Choroid plexus epithelial cell (primary cell): ENCODE measurements around the gene HDLBP.
A peak's percentile ranks its signal among the peaks of the same experiment; 100 is the strongest.

Experiments used
- DNase-seq: peaks from one replicate; pipeline ENCODE4 v3.0.0-alpha.2; 2010; ENCODE audit warnings: low read depth
- H3K4me3 ChIP-seq: 2 replicates; pipeline ENCODE4 v1.5.1; 2011; ENCODE audit warnings: low read depth, mild to moderate bottlenecking, control low read depth, low read length, moderate library complexity
- TF ChIP-seq, protein P1 (sequence below): conservative IDR thresholded peaks from 2 replicates; pipeline ENCODE4 v1.5.1; 2011; ENCODE audit warnings: low read depth, mild to moderate bottlenecking, control low read depth, inconsistent platforms, low read length, moderate library complexity

Gene HDLBP

DNA sequence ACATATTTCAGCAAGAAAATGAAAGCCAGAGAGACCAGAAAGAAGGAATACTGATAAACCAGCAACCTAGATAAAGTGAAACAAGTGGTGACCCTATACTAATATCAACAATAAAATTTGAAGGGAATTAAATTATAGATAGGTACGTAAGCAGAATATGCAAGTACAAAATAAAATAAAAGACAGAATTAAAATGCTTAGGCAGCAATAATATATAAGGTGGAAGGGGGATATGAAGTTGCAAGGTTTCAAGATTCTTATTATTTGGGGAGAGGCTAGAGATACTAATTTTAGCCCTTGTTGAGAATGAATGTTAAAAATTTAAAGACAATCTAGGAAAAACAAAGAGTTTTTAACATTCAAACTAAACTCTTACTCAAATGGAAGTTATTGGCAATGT, 39.6 kb downstream of the HDLBP start:
- TF ChIP-seq, protein P1, sequence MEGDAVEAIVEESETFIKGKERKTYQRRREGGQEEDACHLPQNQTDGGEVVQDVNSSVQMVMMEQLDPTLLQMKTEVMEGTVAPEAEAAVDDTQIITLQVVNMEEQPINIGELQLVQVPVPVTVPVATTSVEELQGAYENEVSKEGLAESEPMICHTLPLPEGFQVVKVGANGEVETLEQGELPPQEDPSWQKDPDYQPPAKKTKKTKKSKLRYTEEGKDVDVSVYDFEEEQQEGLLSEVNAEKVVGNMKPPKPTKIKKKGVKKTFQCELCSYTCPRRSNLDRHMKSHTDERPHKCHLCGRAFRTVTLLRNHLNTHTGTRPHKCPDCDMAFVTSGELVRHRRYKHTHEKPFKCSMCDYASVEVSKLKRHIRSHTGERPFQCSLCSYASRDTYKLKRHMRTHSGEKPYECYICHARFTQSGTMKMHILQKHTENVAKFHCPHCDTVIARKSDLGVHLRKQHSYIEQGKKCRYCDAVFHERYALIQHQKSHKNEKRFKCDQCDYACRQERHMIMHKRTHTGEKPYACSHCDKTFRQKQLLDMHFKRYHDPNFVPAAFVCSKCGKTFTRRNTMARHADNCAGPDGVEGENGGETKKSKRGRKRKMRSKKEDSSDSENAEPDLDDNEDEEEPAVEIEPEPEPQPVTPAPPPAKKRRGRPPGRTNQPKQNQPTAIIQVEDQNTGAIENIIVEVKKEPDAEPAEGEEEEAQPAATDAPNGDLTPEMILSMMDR, result no peak
- no peak overlapping the region for H3K4me3 ChIP-seq
- DNase-seq, result no peak

DNA sequence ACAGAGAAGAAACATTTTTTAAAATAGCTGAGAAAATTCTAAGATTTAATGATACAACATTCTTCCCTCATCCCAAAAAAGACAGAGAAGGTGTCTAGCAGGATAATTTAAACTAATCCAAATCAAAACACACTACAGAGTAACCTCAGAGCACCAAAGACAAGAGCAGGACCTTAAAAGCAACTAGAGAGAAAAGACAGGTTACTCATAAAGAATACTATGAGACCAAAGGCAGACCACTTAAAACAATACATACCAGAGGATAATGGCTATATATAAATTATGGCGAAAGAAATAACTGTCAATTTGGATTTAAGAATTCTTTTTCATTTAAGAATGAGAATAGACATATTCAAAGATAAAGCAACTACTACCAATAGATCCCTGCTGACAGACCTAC, 40.0 kb downstream of the HDLBP start:
- no peak overlapping the region for H3K4me3 ChIP-seq
- TF ChIP-seq, protein P1, result no peak
- no peak for DNase-seq

DNA sequence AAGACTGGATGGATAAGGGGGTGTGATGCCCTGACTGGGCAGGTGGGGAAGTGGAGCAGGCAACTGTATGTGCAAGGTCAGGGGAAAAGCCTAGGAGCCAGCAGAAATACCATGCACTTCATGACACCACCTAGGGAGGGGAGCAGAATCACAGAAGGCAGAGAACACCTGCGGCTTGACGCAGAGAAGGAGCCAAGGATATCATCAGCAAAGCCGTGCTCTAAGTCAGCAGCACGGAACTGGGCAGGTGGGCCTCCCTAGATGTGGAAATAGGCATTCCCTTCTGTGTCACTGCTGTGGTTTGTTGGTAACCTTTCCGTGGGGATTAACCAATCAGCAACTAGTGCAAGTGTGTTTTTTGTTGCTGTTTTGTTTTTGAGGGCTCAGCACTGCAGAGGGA, 41.3 kb downstream of the HDLBP start:
- H3K4me3 ChIP-seq, result no peak overlapping the region

DNA sequence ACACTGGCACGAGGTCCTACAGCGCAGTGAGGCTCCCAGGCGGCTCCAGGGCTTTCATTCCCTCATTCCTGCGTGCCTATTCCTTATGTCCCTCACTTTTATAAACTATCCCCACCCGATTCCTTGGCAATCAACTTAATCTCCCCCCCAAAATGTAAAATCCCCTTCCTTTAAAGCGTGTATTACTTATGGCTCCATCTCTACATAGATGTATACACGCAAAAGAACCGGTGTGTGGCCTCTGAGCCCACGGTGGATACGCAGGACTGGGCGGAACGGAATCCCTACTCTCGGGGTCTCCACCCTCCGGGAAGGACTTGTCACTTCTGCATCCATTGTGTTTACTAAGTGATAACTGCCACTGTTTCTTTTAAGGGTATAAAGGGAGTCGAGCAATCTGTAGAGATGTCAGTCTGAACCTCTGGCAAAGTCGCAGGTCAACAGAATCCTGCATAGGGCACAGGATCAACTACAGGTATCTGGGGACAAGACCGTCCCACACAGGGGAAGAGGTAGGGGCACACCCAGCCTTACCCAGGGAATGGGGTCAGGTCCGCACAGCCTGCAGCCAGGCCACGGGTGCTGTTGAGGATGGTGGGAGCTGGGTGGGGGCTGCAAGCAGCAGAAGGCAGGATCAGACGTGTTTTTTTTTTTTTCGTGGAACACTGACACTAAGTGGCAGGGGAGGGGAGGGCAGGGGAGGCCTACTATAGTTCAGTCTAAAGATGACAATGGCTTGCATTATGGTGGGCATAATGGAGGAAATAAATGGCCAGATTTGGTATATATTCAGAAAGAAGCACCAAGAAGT, 42.1 kb downstream of the HDLBP start:
- H3K4me3 ChIP-seq, result peak overlapping the region; percentile 83
- DNase-seq, result no peak
- TF ChIP-seq, protein P1, result no peak

More for the DNA sequence above, 41.3 kb downstream of the HDLBP start:
- TF ChIP-seq, protein P1, result no peak
- DNase-seq, result no peak

DNA sequence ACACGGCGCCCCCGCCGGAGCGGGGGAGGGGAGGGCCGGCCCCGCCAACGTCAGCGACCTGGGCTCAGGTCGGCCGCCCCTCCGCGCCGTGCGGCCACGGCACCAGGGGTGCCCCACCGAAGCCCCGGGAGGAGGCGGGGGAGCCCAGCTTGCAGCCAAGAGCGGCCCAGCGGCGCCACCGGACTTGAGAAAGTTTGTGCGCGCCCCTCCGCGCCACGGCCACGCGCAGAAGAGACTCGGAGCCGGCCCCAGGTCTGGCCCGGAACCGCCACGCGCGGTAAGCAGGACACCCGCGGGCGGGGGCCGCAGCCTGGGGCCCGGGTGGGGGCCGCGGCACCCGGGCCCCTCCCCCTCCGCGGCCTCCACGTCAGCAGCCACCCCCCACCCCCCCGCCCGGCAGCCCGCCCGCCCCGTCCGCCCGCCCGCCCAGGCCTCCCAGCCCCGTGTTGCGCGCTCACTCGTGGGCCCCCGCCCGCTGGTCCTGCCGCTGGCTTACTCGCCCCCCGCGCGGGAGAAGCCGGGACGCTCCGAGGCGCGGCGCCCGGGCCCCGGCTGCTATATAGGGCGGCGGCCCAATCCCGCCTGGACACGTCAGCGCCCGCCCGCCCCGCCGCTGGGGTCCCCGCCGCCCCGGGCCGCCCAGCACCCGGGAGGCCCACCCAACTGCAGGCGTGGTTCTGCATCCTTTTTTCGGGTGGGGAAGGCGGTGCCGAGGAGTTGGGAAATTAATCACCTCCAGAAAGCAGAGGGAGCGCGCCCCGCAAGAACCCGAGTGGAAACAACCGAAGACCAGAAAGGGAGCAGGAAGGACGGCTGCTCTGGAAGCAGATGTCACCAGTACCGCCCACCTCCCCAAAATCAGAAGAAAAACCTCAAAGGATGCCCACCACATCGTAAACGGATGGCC, 42.9 kb downstream of the HDLBP start:
- peak; percentile 61 for DNase-seq
- TF ChIP-seq, protein P1, result no peak
- H3K4me3 ChIP-seq, result peak overlapping the region; percentile 83

DNA sequence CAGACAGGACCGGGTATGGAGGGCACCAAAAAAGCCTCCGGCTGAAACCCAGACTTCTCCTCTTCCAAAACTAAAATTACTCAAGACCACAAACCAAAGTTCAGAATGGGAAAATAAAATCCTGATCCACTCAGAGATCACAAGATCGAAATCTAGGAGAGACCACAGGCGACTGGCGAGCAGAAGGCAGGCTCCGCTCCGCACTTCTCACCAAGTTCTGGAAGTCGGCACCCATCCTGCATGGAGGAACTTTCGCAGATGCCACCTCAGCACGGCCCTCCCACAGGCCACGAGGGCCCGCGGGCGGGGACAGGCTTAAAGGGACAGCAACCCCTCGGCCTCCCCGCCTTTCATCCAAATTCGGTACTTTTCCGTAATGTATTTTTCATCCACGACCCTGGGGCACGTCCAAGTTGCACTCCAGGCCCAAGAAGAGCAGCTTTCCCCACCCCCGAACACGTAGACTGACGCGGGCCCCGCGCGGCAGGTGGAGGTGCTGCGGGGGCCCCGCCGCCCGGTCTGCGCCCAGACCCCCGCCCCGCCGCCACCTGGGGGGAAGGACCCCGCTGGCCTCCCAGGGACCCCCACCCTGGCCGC, 43.7 kb downstream of the HDLBP start:
- peak overlapping the region; percentile 83 for H3K4me3 ChIP-seq
- TF ChIP-seq, protein P1, result no peak
- peak; percentile 83 for DNase-seq
